GM19397 (cell line): ENCODE data around the gene CYP27A1.
"Not testable (repeated sequence)": the region's sequence is repeated elsewhere in the genome, so short reads cannot be mapped to it uniquely, and the experiment has no call there.

ENCODE experiments used
- ATAC-seq: cut with Tn5 transposase; IDR thresholded peaks from one replicate; pipeline ENCODE4 v1.9.1; 2021; ENCODE audit warnings: mild to moderate bottlenecking, moderate library complexity; ENCODE audit not compliant: unreplicated experiment

The CYP27A1 gene

DNA sequence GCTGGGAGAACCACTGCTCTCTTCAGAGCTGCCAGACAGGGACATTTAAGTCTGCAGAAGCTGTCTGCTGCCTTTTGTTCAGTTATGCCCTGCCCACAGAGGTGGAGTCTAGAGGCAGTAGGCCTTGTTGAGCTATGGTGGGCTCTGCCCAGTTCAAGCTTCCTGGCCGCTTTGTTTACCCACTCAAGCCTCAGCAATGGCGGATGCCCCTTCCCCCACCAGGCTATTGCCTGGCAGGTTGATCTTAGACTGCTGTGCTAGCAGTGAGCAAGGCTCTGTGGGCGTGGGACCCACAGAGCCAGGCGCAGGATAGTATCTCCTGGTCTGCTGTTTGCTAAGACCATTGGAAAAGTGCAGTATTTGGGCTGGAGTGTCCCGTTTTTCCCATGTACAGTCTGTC lies 9.2 kb upstream of the CYP27A1 start:
- ATAC-seq = not testable (repeated sequence)

DNA sequence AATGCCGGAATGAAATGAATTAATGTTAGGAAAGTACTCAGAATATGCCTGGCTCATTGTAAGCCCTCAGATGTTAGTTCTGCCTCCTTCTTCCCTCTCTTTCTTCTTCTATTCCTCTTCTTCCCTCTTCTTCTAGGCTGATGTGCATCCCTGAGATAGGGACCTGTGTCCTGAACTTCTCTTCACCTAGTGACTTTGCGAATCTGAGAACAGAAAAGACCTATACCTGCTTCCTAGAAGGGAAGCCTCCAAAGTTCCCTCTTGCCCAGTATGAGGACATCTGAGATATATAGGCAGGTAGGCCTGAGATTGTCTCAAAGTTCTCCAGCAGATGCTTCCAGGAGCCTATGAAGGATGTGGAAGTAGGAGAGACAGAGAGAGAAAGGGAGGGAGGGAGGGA lies 8.1 kb upstream of the CYP27A1 start:
- ATAC-seq = no peak

DNA sequence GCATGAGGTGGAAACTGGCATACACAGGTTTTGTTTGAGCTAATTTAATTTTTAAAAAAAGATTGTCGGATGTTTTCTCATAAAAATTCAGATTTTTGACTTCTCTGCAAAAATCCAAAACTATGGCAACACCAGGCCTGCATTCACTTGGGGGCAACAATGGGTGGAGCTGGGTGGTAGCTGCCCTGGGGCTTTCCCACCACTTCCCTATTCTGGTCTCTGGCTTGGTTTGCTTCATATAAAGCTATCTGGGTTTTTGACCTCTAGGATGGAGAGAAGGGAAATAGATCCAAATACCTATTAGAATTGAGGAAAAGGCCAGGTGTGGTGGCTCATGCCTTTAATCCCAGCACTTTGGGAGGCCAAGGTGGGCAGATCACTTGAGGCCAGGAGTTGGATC lies 5.5 kb upstream of the CYP27A1 start:
- ATAC-seq = no peak

DNA sequence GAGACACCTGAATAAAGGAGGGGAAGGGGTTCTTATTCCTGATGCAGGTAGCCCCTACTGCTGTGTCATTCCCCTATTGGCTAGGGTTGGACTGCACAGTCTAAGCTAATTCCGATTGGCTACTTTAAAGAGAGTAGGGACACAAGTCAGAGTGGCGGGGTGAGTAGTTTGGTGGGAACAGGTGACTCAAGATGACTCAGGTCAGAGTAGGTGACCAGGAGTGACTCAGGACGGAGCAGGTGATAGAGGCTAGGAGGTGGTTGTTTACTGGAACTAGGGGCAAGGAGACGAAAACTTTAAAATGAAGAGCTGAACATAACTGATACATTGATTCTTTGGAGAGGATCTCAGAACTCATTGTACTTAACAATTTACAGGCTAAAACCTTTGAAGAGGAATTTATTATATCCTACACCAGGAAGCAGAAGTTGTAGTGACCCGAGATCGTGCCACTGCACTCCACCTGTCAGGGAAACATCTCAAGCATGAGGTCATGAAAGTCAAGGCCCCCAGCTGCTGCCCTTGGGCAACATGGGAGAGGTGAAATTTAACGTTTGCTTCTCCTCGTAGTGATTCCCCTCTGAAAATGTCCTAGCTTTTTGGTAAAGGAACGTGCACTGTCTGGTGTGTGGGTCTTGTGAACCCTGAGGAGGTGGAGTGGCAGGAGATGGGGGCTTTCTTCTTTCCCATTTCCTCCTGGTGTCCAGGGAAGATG lies 4.5 kb upstream of the CYP27A1 start:
- ATAC-seq = no peak

DNA sequence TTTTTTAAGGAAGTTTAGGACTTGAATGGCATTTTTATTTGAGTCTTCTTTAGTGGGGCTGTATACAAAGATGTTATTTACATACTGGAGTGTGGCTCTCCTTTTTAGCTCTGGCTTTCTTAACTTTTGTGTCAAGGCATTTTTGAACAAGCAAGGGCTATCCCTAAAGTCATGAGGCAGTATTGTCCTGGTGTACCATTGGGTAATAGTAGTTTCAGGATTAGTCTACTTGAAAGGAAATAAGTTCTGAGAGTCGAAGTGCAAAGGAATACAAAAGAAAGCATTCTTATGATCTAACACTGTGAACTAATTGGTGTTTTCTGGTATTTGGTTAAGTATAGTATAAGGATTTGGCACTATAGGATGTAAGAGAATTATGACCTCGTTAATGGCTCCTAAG lies 1.9 kb upstream of the CYP27A1 start:
- no peak for ATAC-seq

DNA sequence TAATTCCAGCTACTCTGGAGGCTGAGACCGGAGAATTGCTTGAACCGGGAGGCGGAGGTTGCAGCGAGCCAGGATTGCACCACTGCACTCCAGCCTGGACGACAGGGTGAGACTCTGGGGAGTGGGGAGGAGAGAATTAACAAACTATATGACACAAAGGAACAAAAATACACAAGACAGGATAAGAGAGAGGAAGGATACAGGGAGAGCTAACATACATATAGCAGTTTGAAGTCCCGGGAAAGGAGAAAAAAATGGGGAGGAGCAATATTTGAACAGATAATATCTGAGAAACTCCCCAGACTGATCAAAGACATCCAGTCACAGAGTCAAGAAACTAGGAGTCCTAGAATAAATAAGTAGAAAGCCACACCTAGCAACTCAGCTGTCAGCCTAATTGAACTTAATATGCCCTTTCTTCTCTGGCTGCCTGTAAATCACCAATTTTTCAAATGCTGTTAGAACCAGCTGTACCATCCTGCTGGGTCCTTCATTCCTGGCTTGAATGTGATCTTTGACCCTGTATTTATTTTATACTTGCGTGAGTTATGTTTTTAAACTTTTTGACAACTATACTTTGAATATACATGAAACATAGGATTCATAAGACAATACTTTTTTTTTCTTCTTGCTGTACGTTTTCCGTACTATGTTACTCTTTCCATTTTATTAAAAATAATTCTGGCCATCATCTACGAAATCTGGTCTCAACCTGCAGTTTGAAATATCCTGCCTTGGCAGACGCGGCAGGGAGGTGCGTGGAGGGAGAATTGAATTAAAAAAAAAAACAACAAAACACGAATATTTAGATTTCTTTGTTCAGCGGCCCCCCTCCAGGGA lies 876 bp upstream of the CYP27A1 start:
- no peak for ATAC-seq

DNA sequence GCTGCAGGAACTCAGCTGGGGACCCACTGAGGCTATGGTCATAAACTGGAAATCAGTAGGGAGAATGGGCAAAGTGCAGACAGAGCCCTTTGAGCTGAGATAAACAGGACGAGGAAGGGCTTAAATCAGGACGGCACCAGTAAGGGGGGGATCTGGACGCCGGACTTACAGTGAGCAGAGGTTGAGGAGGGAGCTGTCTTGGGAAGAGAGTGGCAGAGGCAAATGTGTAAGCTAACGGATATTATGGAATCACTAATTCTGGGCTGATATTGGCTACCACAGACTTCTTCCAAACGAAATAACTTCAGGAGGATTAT lies 539 bp downstream of the CYP27A1 start:
- ATAC-seq = no peak

DNA sequence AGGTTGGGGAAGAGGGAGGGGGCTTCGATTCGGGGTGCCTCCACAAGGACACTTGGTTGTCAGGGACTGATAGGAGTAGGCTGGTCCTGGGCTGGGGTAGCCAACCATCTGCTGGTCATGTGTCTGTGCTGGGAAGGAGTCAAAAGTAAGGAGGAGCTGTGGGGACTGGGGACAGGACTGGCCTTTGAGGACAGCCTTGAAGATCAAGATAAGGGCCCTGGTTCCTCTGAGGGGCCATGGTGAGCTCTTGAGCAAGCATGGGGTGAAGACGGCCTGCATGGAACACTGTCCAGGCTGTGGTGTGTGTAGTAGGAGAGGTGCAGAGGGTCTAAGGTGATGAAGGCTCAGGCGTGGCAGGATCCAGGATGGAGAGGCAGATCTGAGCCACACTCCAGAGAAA lies 1.7 kb downstream of the CYP27A1 start:
- no peak for ATAC-seq

DNA sequence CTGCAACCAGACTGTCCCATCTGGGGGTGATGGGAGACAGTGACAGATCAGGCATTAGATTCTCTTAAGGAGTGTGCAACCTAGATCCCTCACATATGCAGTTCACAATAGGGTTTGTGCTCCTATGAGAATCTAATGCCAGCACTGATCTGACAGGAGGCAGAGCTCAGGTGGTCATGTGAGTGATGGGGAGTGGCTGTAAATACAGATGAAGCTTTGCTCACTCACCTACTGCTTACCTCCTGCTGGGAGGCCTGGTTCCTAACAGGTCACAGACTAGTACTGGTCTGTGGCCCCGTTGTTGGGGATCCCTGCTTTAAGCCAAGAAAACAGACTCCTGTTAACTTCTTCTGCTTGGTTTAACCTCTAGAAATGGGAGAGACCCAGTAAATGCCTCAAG lies 3.2 kb downstream of the CYP27A1 start:
- ATAC-seq = no peak

DNA sequence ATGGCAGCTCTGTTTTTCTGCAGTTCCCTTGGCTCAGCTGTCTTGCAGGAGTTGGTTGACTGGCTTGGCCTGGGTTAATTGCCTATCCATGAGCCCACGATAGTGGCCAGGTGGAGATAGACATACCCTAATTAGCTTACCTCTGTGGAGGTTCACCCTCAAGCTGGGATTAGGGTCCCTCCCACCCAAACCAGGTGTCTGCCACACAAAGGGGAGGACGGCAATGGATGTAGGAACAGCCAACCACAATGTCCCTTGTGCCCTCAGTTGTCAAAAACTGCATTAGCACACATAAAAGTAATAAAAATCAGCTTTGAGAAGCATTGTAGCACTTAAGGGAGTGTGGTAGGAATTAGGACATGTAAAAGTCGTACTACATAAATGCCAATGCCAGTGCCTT lies 4.2 kb downstream of the CYP27A1 start:
- no peak for ATAC-seq

DNA sequence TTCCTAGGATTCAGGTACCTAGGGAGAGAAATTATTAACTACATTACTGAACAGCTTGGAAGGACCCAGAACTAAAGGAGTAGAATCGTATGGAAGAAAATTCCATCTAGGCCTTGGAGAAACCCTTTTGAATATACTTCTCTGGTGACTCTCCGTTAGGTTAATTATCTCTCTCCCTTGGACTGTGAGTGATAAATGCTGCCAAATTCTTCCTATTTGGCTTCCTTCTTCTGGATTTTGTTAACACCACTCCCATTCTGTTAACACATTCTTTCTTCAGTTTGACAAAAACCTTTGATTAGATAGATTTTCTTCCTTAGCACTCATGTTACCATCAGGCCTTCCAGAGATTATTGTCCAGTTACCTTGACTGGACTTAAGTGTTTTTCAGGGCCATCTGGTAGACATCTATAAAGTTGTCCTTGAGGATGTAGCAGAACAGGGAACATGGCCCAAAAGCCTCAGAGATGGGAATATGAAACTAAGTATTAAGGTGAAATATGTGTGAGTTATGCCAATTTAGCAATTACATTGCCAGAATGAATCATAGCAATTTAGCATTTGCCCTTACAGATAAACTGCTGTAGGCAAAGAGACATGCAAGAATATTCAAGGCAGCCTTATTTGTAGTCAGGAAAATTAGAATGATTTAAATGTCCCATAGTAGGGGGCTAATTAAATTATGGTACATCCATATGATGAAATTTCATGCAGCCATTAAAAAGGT lies 6.7 kb downstream of the CYP27A1 start:
- no peak for ATAC-seq

DNA sequence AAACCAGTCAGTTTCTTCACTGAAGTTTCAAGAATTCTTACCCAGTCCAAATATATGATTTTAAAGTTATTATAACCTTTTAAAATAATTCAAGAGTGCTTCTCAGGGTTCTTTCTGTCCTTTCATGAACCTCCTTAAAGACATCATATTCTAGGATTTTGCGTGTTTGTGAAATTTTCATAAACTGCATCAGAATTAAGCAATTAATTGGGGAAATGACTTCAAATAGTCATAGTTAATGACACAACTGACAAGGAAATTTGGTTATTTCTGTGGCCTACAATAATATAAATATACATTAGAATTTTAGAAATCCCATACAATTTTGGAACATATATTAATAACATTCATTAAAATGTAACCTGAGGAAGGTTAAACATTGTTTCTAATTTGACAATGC lies 10.5 kb downstream of the CYP27A1 start:
- no peak for ATAC-seq

DNA sequence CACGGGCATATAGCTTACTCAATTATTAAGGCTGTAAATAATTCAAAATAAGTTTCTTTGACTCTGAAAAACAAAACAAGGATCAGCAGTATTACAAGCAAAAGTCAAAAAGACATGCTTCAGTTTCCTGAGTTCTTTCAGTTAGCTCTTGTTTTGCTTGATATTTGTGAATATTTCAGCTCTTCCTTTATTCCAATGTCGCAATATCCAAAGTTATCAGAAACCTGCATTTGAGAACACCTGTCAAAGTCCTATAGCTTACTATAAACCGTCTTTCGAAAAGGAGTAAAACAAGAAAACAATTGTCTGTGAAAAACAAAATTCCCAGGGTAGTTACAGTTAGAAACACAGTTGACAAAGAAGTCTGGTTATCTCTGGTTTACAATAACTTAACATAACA lies 14.7 kb downstream of the CYP27A1 start:
- no peak for ATAC-seq

DNA sequence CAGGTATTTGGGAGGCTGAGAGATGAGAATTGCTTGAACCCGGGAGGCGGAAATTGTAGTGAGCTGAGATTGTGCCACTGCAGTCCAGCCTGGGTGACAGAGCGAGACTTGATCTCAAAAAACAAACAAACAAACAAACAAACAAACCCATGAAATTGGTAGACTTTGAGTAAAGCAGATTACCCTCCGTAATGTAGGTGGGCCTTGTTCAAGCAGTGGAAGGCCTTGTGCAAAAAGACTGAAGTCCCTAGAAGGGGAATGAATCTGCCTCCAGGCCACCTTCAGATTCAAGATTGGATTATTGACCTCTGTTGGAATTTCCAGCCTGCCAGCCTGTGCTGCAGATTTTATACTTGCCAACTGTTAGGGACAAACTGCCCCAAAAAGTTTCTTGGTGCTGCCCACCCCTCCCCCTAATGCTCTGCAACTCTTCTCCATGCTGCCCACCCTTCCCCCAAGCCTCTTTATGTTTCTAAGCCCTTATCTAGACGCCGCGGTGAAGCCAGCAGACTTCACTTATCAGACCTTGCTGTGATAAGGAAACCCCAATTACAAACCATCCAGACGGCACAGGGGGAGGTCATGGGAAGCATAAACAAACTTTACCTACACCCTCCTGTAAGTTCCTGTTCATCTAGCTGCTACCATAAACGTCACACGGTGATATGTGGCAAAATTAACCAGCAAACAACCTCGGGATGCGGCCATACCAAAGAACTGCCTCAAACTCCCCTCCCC lies 17.0 kb downstream of the CYP27A1 start:
- ATAC-seq = no peak

DNA sequence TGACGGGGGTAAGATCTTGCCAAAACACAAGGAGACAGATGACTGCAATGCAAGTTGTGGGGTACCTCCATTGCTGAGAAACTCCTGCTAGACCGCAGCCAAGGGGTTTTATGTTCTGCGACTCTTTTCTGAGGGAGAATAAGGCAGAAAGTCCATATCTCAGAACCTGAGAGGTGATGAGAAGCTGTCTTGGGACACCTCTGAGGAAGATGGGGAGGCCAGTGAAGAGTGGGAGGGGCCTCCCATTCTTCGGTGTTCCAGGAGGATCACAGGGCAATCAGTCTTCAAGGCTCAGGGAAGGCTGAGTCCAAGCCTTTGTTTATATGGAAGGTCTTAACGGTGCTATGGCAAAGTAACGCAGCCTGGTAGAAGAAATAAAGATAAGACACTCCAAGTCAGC lies 18.0 kb downstream of the CYP27A1 start:
- no peak for ATAC-seq

DNA sequence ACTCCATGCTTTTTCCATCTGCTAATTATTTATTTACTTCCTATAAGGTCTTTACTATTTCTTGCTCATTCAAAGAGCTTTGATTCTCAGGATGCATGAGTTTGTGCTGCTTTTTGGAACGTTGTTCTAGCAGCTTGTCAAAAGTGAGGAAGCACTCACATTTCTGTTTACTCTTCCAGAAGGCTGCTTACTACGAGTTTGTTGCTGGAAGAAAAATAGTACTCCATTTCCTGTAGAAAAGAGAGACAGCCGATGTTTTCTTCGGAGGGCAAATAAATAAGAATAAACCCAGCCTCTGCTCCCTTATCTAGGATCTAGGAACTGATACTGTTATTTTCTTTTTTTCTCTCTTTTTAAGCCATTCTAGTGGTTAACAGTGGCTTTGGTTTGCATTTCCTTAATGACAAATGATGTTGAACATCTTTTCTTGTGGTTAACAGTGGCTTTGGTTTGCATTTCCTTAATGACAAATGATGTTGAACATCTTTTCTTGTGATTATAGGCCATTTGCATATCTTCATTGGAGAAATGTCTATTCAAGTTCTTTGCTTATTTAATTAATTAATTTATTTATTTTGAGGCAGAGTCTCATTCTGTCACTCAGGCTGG lies 20.5 kb downstream of the CYP27A1 start:
- ATAC-seq = no peak

DNA sequence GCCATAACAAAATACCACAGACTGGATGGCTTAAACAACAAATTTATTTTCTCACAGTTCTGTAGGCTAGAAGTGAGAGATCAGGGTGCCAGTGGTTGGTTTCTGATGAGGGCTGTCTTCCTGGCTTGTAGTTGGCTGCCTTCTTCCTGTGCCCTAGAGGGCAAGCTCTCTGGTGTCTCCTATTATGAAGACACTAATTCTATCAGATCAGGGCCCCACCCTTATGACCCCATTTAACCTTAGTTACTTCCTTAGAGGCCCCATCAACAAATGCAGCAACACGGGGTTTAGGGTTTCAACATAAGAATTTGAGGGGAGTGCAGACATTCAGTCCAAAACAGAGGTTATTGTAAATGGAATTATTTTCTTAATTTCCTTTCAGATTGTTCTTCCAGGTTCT lies 22.9 kb downstream of the CYP27A1 start:
- ATAC-seq = no peak

DNA sequence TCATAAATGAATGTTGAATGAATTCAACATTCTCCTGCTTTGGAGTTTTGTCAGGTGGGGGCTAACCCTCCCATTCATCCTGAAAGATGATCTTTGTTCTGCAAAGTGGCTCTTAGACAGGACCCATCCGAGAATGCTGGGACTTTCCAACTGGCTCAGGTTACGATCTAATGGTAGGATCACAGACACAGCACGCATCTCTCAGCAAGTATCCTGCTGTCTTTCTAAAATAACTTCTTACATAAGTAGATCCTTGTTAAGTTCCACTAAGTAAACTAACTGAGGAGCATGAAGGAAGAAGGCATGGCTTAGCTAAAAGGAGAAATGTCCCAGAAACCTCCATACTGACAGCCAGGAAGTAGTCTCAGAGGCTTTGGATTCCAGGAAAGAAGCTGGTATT lies 23.7 kb downstream of the CYP27A1 start:
- ATAC-seq = no peak

DNA sequence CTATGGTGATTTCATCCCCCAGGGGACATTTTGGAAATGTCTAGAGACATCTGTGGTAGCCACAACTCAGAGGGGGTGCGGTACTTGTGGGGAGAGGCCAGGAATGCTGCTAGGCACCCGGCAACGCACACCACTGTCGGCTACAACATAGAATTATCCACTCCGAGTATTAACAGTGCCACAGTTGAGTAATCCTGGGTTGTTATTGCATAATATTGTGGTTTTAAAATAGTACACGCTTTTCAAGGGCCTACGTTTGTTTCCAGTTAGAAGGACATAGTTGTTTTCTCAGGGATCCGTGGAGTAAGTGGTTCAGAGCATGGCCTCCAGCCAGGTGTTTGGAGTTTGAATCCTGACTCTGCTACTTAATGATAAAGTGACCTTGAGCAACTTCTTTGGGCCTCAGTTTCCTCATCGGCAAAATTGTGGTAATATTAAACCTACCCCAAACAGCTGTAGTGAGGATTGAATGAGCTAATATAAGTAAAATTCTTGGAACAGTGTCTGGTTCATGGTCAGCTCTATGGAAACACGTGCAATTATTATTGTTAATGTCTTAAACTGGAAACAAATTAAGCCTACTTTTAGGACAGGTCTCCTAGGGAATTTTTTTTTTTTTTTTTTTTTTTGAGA lies 24.5 kb downstream of the CYP27A1 start:
- no peak for ATAC-seq

DNA sequence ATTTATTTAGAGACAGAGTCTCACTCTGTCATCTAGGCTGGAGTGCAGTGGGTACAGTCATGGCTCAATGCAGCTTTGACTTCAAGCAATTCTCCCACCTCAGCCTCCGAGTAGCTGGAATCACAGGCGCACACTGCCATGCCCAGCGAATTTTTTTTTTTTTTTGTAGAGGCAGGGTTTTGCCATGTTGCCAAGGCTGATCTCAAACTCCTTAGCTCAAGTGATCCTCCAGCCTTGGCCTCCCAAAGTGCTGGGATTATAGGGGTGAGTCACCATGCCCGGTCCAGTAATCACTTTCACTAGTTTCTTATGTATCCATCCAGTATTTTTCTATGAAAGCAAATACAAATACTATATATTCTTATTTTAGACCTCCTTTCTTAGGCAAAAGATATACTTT lies 25.7 kb downstream of the CYP27A1 start:
- no peak for ATAC-seq
